Sigmoid colon (tissue), 4 donors: Measurements from ENCODE around the gene MYL4.
"Not testable (repeated sequence)": the region's sequence is repeated elsewhere in the genome, so short reads cannot be mapped to it uniquely, and the experiment has no call there.

ENCODE experiments used
- EP300 ChIP-seq, 4 donors: sonication (generic); formaldehyde crosslinking; IDR thresholded peaks; one replicate each; pipeline ENCODE4 v1.6.1; 2017; ENCODE audit warnings: antibody characterized with exemption in 4 of 4
- POLR2AphosphoS5 ChIP-seq, 4 donors: sonication (generic); formaldehyde crosslinking; IDR thresholded peaks; one replicate each; pipeline ENCODE4 v1.6.1; 2017; ENCODE audit warnings: antibody characterized with exemption in 4 of 4
- TF ChIP-seq, protein P1 (sequence below), 4 experiments: fragments of 450-650 bp in 3 of 4; fragments of 200-600 bp in 1 of 4; IDR thresholded peaks; one replicate each; pipeline ENCODE4 v1.5.1; 2016 to 2019; ENCODE audit warnings: antibody characterized with exemption in 4 of 4, mild to moderate bottlenecking in 3 of 4, moderate library complexity in 2 of 4

GRCh38 chr17:47217279-47217678, 8.1 kb downstream of the MYL4 start:
- TF ChIP-seq, protein P1, sequence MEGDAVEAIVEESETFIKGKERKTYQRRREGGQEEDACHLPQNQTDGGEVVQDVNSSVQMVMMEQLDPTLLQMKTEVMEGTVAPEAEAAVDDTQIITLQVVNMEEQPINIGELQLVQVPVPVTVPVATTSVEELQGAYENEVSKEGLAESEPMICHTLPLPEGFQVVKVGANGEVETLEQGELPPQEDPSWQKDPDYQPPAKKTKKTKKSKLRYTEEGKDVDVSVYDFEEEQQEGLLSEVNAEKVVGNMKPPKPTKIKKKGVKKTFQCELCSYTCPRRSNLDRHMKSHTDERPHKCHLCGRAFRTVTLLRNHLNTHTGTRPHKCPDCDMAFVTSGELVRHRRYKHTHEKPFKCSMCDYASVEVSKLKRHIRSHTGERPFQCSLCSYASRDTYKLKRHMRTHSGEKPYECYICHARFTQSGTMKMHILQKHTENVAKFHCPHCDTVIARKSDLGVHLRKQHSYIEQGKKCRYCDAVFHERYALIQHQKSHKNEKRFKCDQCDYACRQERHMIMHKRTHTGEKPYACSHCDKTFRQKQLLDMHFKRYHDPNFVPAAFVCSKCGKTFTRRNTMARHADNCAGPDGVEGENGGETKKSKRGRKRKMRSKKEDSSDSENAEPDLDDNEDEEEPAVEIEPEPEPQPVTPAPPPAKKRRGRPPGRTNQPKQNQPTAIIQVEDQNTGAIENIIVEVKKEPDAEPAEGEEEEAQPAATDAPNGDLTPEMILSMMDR (IDR thresholded peaks at IDR 0.05), result not testable (repeated sequence)
- TF ChIP-seq POLR2AphosphoS5, EP300 (IDR thresholded peaks at IDR 0.05): not testable (repeated sequence)
